Transverse colon (tissue), 4 donors: Measurements from ENCODE around the gene TUT4. TPM values are rescaled to one million over a fixed set of nuclear protein-coding genes. Genes with fewer than 3 reads are reported as not detected.

Source experiments
- DNase-seq: peaks from one replicate; pipeline ENCODE4 v3.0.0-alpha.2; 2019
- H3K27ac ChIP-seq, 4 donors: fragments of 200-600 bp; sonication (generic); 2 replicates each; pipeline ENCODE4 v1.5.1; 2016 to 2018; ENCODE audit warnings: inconsistent platforms in 4 of 4
- H3K27me3 ChIP-seq: fragments of 200-600 bp; sonication (generic); 2 replicates; pipeline ENCODE4 v1.5.1; 2017; ENCODE audit warnings: inconsistent platforms
- H3K36me3 ChIP-seq, 4 donors: fragments of 200-600 bp; sonication (generic); 2 replicates each; pipeline ENCODE4 v1.5.1; 2017 to 2019; ENCODE audit warnings: inconsistent platforms in 4 of 4
- H3K4me1 ChIP-seq, 4 donors: fragments of 200-600 bp; sonication (generic); 2 replicates each; pipeline ENCODE4 v1.5.1; 2017 to 2020; ENCODE audit warnings: inconsistent platforms in 4 of 4
- H3K4me3 ChIP-seq, 4 donors: fragments of 200-600 bp; sonication (generic); 1 replicate in 1 of 4; 2 replicates in 3 of 4; pipeline versions ENCODE4 v1.5.1 to v1.6.1; 2017 to 2019; ENCODE audit warnings: inconsistent platforms in 4 of 4
- H3K9me3 ChIP-seq, 2 donors: fragments of 200-600 bp; sonication (generic); 2 replicates each; pipeline ENCODE4 v1.5.1; 2017 to 2019; ENCODE audit warnings: inconsistent platforms in 2 of 2
- EP300 ChIP-seq: sonication (generic); formaldehyde crosslinking; IDR thresholded peaks from one replicate; pipeline ENCODE4 v1.6.1; 2017; ENCODE audit warnings: antibody characterized with exemption, low read depth
- POLR2A ChIP-seq: fragments of 450-650 bp; IDR thresholded peaks from one replicate; pipeline ENCODE4 v1.6.1; 2016; ENCODE audit warnings: antibody characterized with exemption, mild to moderate bottlenecking, moderate library complexity
- POLR2AphosphoS5 ChIP-seq, 3 donors: sonication (generic); formaldehyde crosslinking; IDR thresholded peaks; one replicate each; pipeline ENCODE4 v1.6.1; 2016; ENCODE audit warnings: antibody characterized with exemption in 3 of 3
- WGBS, 2 donors: methylation state at CpG; one replicate each; pipeline ENCODE4 v1.1.5; 2018; ENCODE audit warnings: low coverage in 1 of 2; 5-methylcytosine and 5-hydroxymethylcytosine counted together
- in situ Hi-C, 4 donors: fragments of 200-750 bp; cut with MboI; loops; one replicate each; pipeline versions ENCODE4 v1.15.0 to v1.15.1; 2017; ENCODE audit warnings: low sequenced_read_pairs in 3 of 4, low pct_ligation_motif_present in 1 of 4, low pct_unique_long_range_greater_than_20kb in 1 of 4
- intact Hi-C: fragments of 100-400 bp; cut with DNase I; formaldehyde crosslinking; loops from one replicate; pipeline ENCODE4 v1.15.1; 2023; ENCODE audit warnings: low total_unique reads
- total RNA-seq, 4 donors: library from RNA; depleted of rRNA; stranded (reverse); fragments of >200 nt; gene quantifications; one replicate each; pipeline ENCODE4 v1.1.0, GENCODE V29; 2016
- TF ChIP-seq, protein P1 (sequence below), 5 experiments: fragments of 200-600 bp in 3 of 5; fragments of 450-650 bp in 2 of 5; sonication (generic) in 3 of 5; IDR thresholded peaks; 1 replicate in 2 of 5; 2 replicates in 3 of 5; pipeline ENCODE4 v1.5.1; 2016 to 2017; ENCODE audit warnings: antibody characterized with exemption in 5 of 5, inconsistent platforms in 3 of 5, mild to moderate bottlenecking in 2 of 5, moderate library complexity in 1 of 5

TUT4 gene
- total RNA-seq, 4 donors from 2014 or later = 12.3 to 55.3 (median 27.4) TPM

DNA sequence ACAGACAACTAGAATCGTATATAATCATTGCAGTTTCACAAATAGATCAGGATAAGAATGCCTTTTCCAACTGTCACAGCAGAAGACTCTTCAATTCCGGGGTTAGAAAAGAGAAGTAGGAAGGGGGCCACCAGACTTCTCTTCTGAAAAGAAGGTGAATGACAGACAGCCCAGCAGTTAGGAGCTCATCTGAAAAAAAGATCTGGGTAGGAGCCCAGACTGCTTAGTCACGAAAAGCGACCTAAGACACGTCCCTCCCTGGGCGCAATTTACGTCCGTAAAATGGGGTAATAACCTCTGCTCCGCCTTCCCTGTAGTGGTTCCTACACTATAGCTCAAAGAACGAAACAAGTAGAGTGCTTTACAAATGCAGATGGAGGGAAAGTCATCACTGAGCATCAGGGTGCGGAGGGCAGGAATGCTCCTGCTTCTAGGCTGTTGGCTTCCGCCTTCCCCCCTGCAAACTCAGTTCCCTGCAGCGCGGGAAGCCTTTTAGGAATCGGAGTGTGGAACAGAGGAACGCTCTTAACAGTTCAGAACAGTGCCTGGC is 149.3 kb downstream of the TUT4 start:
- TF ChIP-seq POLR2A (no peak), POLR2AphosphoS5 (IDR thresholded peaks at IDR 0.05) (no peak), EP300 (no peak)
- TF ChIP-seq, protein P1, sequence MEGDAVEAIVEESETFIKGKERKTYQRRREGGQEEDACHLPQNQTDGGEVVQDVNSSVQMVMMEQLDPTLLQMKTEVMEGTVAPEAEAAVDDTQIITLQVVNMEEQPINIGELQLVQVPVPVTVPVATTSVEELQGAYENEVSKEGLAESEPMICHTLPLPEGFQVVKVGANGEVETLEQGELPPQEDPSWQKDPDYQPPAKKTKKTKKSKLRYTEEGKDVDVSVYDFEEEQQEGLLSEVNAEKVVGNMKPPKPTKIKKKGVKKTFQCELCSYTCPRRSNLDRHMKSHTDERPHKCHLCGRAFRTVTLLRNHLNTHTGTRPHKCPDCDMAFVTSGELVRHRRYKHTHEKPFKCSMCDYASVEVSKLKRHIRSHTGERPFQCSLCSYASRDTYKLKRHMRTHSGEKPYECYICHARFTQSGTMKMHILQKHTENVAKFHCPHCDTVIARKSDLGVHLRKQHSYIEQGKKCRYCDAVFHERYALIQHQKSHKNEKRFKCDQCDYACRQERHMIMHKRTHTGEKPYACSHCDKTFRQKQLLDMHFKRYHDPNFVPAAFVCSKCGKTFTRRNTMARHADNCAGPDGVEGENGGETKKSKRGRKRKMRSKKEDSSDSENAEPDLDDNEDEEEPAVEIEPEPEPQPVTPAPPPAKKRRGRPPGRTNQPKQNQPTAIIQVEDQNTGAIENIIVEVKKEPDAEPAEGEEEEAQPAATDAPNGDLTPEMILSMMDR (IDR thresholded peaks at IDR 0.05) = no peak
- peak; percentile 42 for DNase-seq
- H3K27me3 ChIP-seq = no peaks in the 10 kb centered on the region
- H3K27ac ChIP-seq = peak overlapping the region; percentile 91 to 97 (median 92)
- intact Hi-C loops (no loop called here), in situ Hi-C loops (loop anchor here in 2 of 4 donors (25.0 kb wide), 1 partner anchor 284 kb away; the partner anchor contains the start of gene COA7 (in 2 of the 2))
- peak overlapping the region; percentile 20 to 81 (median 66) for H3K4me3 ChIP-seq
- peaks cover 14 to 27% (median 19%) of the 10 kb centered on the region in 4 donors for H3K4me1 ChIP-seq
- H3K36me3 ChIP-seq = peaks cover 0 to 9% (median 1%) of the 10 kb centered on the region in 4 donors
- 0 to 1% methylated on average over 9 to 16 of the region's 16 CpGs for WGBS, 2 donors
- H3K9me3 ChIP-seq = no peaks in the 10 kb centered on the region

DNA sequence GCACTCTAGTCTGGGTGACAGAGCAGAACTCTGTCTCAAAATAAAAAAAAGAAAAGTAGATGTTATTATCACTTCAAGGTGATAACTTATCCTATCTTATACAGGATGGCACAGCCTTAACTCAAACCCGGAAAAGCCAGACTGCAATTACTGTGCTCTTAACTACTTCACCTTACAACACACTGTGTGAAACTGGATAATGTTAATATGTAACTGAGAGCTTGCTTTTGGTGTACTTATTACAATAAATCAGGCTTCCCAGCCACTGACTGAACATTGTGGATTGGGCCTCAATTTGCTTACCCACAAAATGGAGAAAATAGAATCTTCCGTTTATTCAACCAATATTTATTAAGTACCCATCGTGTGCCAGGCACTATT is 150.0 kb downstream of the TUT4 start:
- H3K4me1 ChIP-seq = peaks cover 14 to 27% (median 19%) of the 10 kb centered on the region in 4 donors
- no peaks in the 10 kb centered on the region for H3K27me3 ChIP-seq
- in situ Hi-C loops = loop anchor here in 2 of 4 donors (25.0 kb wide), 1 partner anchor 284 kb away; the partner anchor contains the start of gene COA7 (in 2 of the 2)
- peak overlapping the region; percentile 91 to 97 (median 92) for H3K27ac ChIP-seq
- TF ChIP-seq, protein P1 (IDR thresholded peaks at IDR 0.05) = no peak
- no peak for TF ChIP-seq EP300
- no peak for TF ChIP-seq POLR2A
- TF ChIP-seq POLR2AphosphoS5 (IDR thresholded peaks at IDR 0.05) = no peak
- no peak for DNase-seq
- H3K9me3 ChIP-seq = no peaks in the 10 kb centered on the region
- intact Hi-C loops = no loop called here
- peaks cover 0 to 1% (median 0%) of the 10 kb centered on the region in 4 donors for H3K36me3 ChIP-seq
- H3K4me3 ChIP-seq = peak overlapping the region in 1 of 4 donors; percentile 22
- WGBS, 2 donors = 37% methylated on average over 3 of the region's 3 CpGs

DNA sequence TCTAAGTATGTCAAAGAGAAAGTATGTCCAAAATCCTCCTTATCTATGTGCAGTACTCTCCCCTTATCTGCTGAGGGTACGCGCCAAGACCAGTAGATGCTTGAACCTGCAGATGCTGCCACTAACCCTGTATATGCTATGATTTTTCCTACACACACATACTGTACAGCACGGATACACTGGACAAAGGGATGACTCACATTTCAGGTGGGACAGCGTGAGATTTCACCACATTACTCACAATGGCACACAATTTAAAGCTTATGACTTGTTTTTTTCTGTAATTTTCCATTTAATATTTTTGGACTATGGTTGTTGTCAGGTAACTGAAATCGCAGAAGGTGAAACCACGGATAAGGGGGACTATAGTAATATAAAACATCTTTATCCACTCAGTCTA is 152.8 kb downstream of the TUT4 start:
- DNase-seq = no peak
- intact Hi-C loops = no loop called here
- 97 to 98% methylated on average over 4 to 6 of the region's 6 CpGs for WGBS, 2 donors
- Histone ChIP-seq H3K36me3 (no peaks in the 10 kb centered on the region), H3K4me3 (no peak overlapping the region), H3K9me3 (no peaks in the 10 kb centered on the region), H3K4me1 (peaks cover 4 to 15% (median 9%) of the 10 kb centered on the region in 4 donors), H3K27me3 (no peaks in the 10 kb centered on the region), H3K27ac (no peak overlapping the region)
- in situ Hi-C loops = loop anchor here in 2 of 4 donors (25.0 kb wide), 1 partner anchor 287 kb away; the partner anchor contains the start of gene COA7 (in 2 of the 2)
- TF ChIP-seq POLR2AphosphoS5 (IDR thresholded peaks at IDR 0.05) (no peak), EP300 (no peak), POLR2A (no peak)
- TF ChIP-seq, protein P1 (IDR thresholded peaks at IDR 0.05) = no peak

DNA sequence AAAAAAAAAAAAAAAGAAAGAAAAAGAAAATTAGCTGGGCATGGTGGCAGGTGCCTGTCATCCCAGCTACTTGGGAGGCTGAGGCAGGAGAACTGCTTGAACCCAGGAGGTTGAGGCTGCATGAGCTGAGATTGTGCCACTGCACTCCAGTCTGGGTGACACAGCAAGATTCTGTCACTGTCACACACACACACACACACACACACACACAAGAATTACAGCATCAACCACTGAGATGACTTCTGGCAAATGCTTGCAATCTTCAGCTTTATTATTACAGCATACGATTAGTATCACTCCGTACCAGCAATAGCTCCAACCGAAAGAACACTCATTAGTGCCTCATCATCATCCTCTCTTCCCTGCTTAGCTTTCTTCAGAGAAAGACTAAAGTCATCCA is 153.3 kb downstream of the TUT4 start:
- in situ Hi-C loops = loop anchor here in 2 of 4 donors (25.0 kb wide), 1 partner anchor 288 kb away; the partner anchor contains the start of gene COA7 (in 2 of the 2)

More for the DNA sequence above, 153.3 kb downstream of the TUT4 start:
- Histone ChIP-seq H3K4me3 (no peak overlapping the region), H3K36me3 (no peaks in the 10 kb centered on the region), H3K4me1 (peaks cover 4 to 14% (median 8%) of the 10 kb centered on the region in 4 donors), H3K27me3 (no peaks in the 10 kb centered on the region), H3K27ac (no peak overlapping the region), H3K9me3 (no peaks in the 10 kb centered on the region)
- WGBS, 2 donors = 90 to 96% methylated on average over 3 of the region's 3 CpGs
- TF ChIP-seq, protein P1 (IDR thresholded peaks at IDR 0.05) = no peak
- no peak for TF ChIP-seq EP300
- TF ChIP-seq POLR2AphosphoS5 (IDR thresholded peaks at IDR 0.05) = no peak
- no peak for TF ChIP-seq POLR2A
- no peak for DNase-seq
- intact Hi-C loops = no loop called here
